T-cell (primary cell): ENCODE results near the gene LDLR. TPM values are rescaled to one million over a fixed set of nuclear protein-coding genes. Genes with fewer than 3 reads are reported as not detected.
A peak's percentile ranks its signal among the peaks of the same experiment; 100 is the strongest.
"Not testable (repeated sequence)": the region's sequence is repeated elsewhere in the genome, so short reads cannot be mapped to it uniquely, and the experiment has no call there.

Source experiments
- ATAC-seq, 4 experiments: fragments of 200-7000 bp in 3 of 4; fragments of 150-1000 bp in 1 of 4; cut with Tn5 transposase; replicated peaks in 1 of 4; 1 replicate in 3 of 4; 2 replicates in 1 of 4; pipeline ENCODE4 v1.10.0; 2021; ENCODE audit warnings: moderate library complexity in 3 of 4, mild to moderate bottlenecking in 2 of 4, moderate number of reproducible peaks in 1 of 4
- CTCF ChIA-PET, 2 donors: fragments of 300-600 bp; sonication (Branson Sonifier 250); formaldehyde crosslinking; loops; one replicate each; lab custom pipeline; 2022; ENCODE audit warnings: antibody characterized with exemption in 2 of 2; lab: Charles Lee
- POLR2A ChIA-PET, 2 donors: fragments of 300-600 bp; sonication (Branson Sonifier 250); formaldehyde crosslinking; loops; one replicate each; lab custom pipeline; 2022; ENCODE audit warnings: antibody characterized with exemption in 2 of 2; lab: Charles Lee
- DNase-seq, 35 experiments: peaks; one replicate each; pipeline versions ENCODE4 v3.0.0 to v3.0.0-alpha.2; 2013 to 2023
- H3K27ac ChIP-seq: one replicate; pipeline ENCODE4 v1.5.1; 2013; ENCODE audit warnings: low read length
- H3K27me3 ChIP-seq, 2 experiments: replicated peaks in 1 of 2; 1 replicate in 1 of 2; 2 replicates in 1 of 2; pipeline versions ENCODE4 v1.6.1 to v1.7.0; 2013; ENCODE audit warnings: low read length in 1 of 2, mixed read lengths in 1 of 2; ENCODE audit not compliant: control insufficient read depth in 2 of 2, insufficient read depth in 2 of 2; ENCODE audit errors: extremely low read depth in 1 of 2
- H3K36me3 ChIP-seq, 2 donors: 1 replicate in 1 of 2; 2 replicates in 1 of 2; pipeline versions ENCODE4 v1.6.1 to v1.7.0; 2013; ENCODE audit warnings: low read length in 1 of 2; ENCODE audit not compliant: control insufficient read depth in 2 of 2, insufficient read depth in 1 of 2; ENCODE audit errors: extremely low read depth in 1 of 2
- H3K4me1 ChIP-seq, 2 experiments: 1 replicate in 1 of 2; 2 replicates in 1 of 2; pipeline versions ENCODE4 v1.6.1 to v1.7.0; 2013; ENCODE audit warnings: low read length in 2 of 2, mixed read lengths in 1 of 2; ENCODE audit not compliant: insufficient read depth in 2 of 2, control insufficient read depth in 1 of 2; ENCODE audit errors: extremely low read depth in 1 of 2
- H3K4me3 ChIP-seq, 2 donors: 1 replicate in 1 of 2; 2 replicates in 1 of 2; pipeline versions ENCODE4 v1.5.1 to v1.7.0; 2013; ENCODE audit warnings: mild to moderate bottlenecking in 2 of 2, low read length in 1 of 2, moderate library complexity in 1 of 2; ENCODE audit not compliant: control insufficient read depth in 1 of 2; ENCODE audit errors: extremely low read depth in 1 of 2
- H3K9me3 ChIP-seq: 2 replicates; pipeline ENCODE4 v1.7.0; 2013
- H3K27ac Mint-ChIP-seq, 2 donors: one replicate each; pipeline ENCODE4 v1.8.0; 2020 to 2021; ENCODE audit warnings: mild to moderate bottlenecking in 2 of 2, mixed read lengths in 2 of 2
- H3K27me3 Mint-ChIP-seq, 2 donors: one replicate each; pipeline ENCODE4 v1.8.0; 2021 to 2022; ENCODE audit warnings: mixed read lengths in 2 of 2
- H3K36me3 Mint-ChIP-seq: one replicate; pipeline ENCODE4 v1.8.0; 2021; ENCODE audit warnings: mixed read lengths
- H3K4me1 Mint-ChIP-seq, 3 donors: one replicate each; pipeline ENCODE4 v1.8.0; 2020 to 2022; ENCODE audit warnings: mixed read lengths in 3 of 3, mild to moderate bottlenecking in 1 of 3
- H3K4me3 Mint-ChIP-seq, 3 donors: one replicate each; pipeline ENCODE4 v1.8.0; 2020 to 2022; ENCODE audit warnings: mild to moderate bottlenecking in 3 of 3, mixed read lengths in 3 of 3, moderate library complexity in 3 of 3
- H3K9me3 Mint-ChIP-seq, 3 donors: one replicate each; pipeline ENCODE4 v1.8.0; 2020 to 2022; ENCODE audit warnings: mixed read lengths in 3 of 3
- WGBS: methylation state at CpG from one replicate; pipeline ENCODE4 v1.1.5; 2013; ENCODE audit warnings: missing lambda C conversion rate; ENCODE audit not compliant: insufficient coverage; 5-methylcytosine and 5-hydroxymethylcytosine counted together
- total RNA-seq, 35 experiments: library from RNA in 6 of 35; stranded (reverse) in 6 of 35; fragments of 120-200 nt in 1 of 35; gene quantifications; one replicate each; pipeline versions ENCODE4 v1.2.1 to v1.2.4 and lab custom pipeline; 2013 to 2026

The LDLR gene
- total RNA-seq, 5 donors from 2014 or later (not counting 1 experiment from before 2014, with no cell fraction given) = 33.8 to 50.4 (median 42.0) TPM

DNA sequence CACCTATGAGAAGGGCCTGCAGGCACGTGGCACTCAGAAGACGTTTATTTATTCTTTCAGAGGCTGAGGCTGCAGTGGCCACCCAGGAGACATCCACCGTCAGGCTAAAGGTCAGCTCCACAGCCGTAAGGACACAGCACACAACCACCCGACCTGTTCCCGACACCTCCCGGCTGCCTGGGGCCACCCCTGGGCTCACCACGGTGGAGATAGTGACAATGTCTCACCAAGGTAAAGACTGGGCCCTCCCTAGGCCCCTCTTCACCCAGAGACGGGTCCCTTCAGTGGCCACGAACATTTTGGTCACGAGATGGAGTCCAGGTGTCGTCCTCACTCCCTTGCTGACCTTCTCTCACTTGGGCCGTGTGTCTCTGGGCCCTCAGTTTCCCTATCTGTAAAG is 33.9 kb downstream of the LDLR start:
- Mint-ChIP-seq H3K27ac (no peak overlapping the region), H3K4me3 (no peak overlapping the region), H3K9me3 (no peaks in the 10 kb centered on the region), H3K27me3 (no peaks in the 10 kb centered on the region), H3K4me1 (peaks cover 0 to 2% (median 0%) of the 10 kb centered on the region in 3 donors), H3K36me3 (peaks cover 26% of the 10 kb centered on the region)
- whole genome bisulfite sequencing = 95% methylated on average over 12 of the region's 13 CpGs
- no peaks in the 10 kb centered on the region for H3K27me3 ChIP-seq
- DNase-seq (no peak), ATAC-seq (no peak)
- H3K4me3 ChIP-seq = no peak overlapping the region
- H3K27ac ChIP-seq = no peak overlapping the region
- ChIA-PET CTCF (no interaction called here), POLR2A (interaction anchor here in 1 of 2 donors (0.6 kb wide), 1 partner anchor 13 kb away, joined by 3 read pairs; no protein-coding TSS in a partner anchor)
- H3K4me1 ChIP-seq = peaks cover 0 to 6% of the 10 kb centered on the region in 2 experiments
- H3K9me3 ChIP-seq = no peaks in the 10 kb centered on the region
- peaks cover 20 to 48% of the 10 kb centered on the region in 2 donors for H3K36me3 ChIP-seq

DNA sequence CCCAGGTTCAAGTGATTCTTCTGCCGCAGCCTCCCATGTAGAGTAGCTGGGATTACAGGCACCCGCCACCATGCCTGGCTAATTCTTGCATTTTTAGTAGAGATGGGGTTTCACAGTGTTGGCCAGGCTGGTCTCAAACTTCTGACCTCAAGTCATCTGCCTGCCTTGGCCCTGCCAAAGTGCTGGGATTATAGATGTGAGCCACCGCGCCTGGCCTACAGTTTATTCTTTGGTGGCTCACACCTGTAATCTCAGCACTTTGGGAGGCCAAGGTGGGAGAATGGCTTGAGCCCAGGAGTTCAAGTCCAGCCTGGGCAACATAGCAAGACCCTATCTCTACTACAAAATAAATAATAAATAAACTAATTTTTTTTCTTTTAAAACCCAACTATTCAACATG is 34.9 kb downstream of the LDLR start:
- H3K4me3 ChIP-seq, H3K27me3 Mint-ChIP-seq, H3K4me1 Mint-ChIP-seq, H3K4me3 Mint-ChIP-seq, POLR2A ChIA-PET, H3K4me1 ChIP-seq, DNase-seq, CTCF ChIA-PET, H3K9me3 ChIP-seq, H3K9me3 Mint-ChIP-seq, H3K27ac Mint-ChIP-seq, H3K27me3 ChIP-seq, H3K27ac ChIP-seq, ATAC-seq: not testable (repeated sequence)
- 100% methylated on average over 4 of the region's 4 CpGs for WGBS
- H3K36me3 Mint-ChIP-seq = peaks cover 22% of the 10 kb centered on the region
- H3K36me3 ChIP-seq = peaks cover 26 to 51% of the 10 kb centered on the region in 2 donors

DNA sequence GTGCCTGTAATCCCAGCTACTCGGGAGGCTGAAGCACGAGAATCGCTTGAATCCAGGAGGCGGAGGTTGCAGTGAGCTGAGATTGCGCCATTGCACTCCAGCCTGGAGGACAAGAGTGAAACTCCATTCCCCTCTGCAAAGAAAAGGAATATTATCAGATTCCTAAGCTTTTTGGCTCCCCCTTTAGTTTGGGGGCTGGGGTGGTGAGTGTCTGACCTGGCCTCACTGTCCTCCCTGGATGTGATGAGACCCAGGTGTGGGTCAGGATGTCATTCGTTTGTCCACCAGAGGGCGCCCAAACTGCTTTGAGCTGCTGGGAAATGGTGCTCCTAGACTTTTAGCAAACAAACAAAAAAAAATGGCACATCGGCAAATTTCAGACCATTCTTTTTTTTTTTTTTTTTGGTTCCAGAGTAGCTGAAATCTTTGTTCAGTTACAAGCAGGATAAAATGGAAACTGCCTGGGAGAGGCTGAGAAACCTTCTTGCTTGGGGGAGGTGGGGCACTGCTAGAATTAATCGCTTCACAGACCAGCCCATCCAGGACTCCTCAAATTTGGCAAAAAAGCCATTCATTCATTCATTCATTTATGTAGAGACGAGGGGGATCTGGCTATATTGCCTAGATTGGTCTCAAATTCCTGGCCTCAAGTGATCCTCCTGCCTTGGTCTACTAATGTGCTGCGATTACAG is 36.9 kb downstream of the LDLR start:
- Mint-ChIP-seq H3K36me3 (peaks cover 20% of the 10 kb centered on the region), H3K27ac (no peak overlapping the region), H3K27me3 (no peaks in the 10 kb centered on the region), H3K4me3 (no peak overlapping the region), H3K4me1 (peaks cover 0 to 4% (median 0%) of the 10 kb centered on the region in 3 donors), H3K9me3 (no peaks in the 10 kb centered on the region)
- ATAC-seq (peak; percentile 63 to 77 (median 74)), DNase-seq (peak; percentile 35 to 88 (median 71))
- ChIA-PET CTCF (interaction anchor here (0.5 to 2.3 kb wide), 14 partner anchors 8 to 1995 kb away, joined by 3 to 26 read pairs (median 4); partner anchors contain the start of gene LDLR (in 1 of the 2)), POLR2A (interaction anchor here (0.6 kb wide), 2 partner anchors 31 to 177 kb away, joined by 3 read pairs; no protein-coding TSS in a partner anchor)
- 100% methylated on average over 1 of the region's 11 CpGs for WGBS
- Histone ChIP-seq H3K4me3 (no peak overlapping the region), H3K27ac (no peak overlapping the region), H3K27me3 (no peaks in the 10 kb centered on the region), H3K4me1 (peaks cover 0 to 11% of the 10 kb centered on the region in 2 experiments), H3K9me3 (no peaks in the 10 kb centered on the region), H3K36me3 (peaks cover 26 to 49% of the 10 kb centered on the region in 2 donors)

DNA sequence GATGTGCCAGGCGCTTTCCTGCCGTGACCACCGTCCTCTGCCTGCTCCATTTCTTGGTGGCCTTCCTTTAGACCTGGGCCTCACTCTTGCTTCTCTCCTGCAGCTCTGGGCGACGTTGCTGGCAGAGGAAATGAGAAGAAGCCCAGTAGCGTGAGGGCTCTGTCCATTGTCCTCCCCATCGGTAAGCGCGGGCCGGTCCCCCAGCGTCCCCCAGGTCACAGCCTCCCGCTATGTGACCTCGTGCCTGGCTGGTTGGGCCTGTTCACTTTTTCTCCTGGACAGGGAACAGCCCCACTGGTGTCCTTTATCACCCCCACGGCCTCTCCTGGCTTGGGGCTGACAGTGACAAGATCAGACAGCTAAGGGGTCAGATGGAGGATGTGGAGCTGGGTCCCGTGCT is 38.6 kb downstream of the LDLR start:
- Histone ChIP-seq H3K4me3 (no peak overlapping the region), H3K4me1 (peaks cover 0 to 13% of the 10 kb centered on the region in 2 experiments), H3K9me3 (no peaks in the 10 kb centered on the region), H3K36me3 (peaks cover 26 to 55% of the 10 kb centered on the region in 2 donors), H3K27ac (no peak overlapping the region), H3K27me3 (no peaks in the 10 kb centered on the region)
- Mint-ChIP-seq H3K9me3 (no peaks in the 10 kb centered on the region), H3K27ac (no peak overlapping the region), H3K36me3 (peaks cover 29% of the 10 kb centered on the region), H3K4me1 (peaks cover 0 to 4% (median 0%) of the 10 kb centered on the region in 3 donors), H3K4me3 (no peak overlapping the region), H3K27me3 (no peaks in the 10 kb centered on the region)
- CTCF ChIA-PET = no interaction called here
- WGBS = 95% methylated on average over 13 of the region's 15 CpGs
- DNase-seq = no peak
- POLR2A ChIA-PET = no interaction called here
- no peak for ATAC-seq

DNA sequence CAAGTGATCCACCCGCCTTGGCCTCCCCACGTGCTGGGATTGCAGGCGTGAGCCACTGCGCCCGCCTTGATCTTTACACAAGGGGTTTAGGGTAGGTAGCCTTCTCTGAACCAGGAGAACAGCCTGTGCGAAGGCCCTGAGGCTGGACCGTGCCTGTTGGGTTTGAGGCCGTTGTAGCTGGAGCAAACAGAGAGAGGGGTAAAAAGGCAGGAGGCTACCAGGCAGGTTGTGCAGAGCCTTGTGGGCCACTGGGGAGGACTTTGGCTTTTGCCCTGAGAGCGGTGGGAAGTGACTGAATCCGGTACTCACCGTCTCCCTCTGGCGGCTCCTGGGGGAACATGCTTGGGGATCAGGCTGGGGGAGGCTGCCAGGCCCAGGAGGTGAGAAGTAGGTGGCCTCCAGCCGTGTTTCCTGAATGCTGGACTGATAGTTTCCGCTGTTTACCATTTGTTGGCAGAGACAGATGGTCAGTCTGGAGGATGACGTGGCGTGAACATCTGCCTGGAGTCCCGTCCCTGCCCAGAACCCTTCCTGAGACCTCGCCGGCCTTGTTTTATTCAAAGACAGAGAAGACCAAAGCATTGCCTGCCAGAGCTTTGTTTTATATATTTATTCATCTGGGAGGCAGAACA is 41.7 kb downstream of the LDLR start:
- Histone ChIP-seq H3K4me1 (peaks cover 0 to 12% of the 10 kb centered on the region in 2 experiments), H3K36me3 (peaks cover 14 to 42% of the 10 kb centered on the region in 2 donors), H3K27me3 (no peaks in the 10 kb centered on the region), H3K4me3 (no peak overlapping the region), H3K27ac (no peak overlapping the region), H3K9me3 (no peaks in the 10 kb centered on the region)
- DNase-seq (peak; percentile 33 to 81 (median 64)), ATAC-seq (peak; percentile 67 to 84 (median 74))
- H3K36me3 Mint-ChIP-seq = peaks cover 29% of the 10 kb centered on the region
- peak overlapping the region in 1 of 2 donors; percentile 71 for H3K27ac Mint-ChIP-seq
- ChIA-PET POLR2A (interaction anchor here in 1 of 2 donors (0.6 kb wide), 1 partner anchor 104 kb away, joined by 10 read pairs; no protein-coding TSS in a partner anchor), CTCF (interaction anchor here (0.6 to 2.1 kb wide), 3 partner anchors 36 to 218 kb away, joined by 3 to 10 read pairs (median 4); no protein-coding TSS in a partner anchor)
- no peaks in the 10 kb centered on the region for H3K9me3 Mint-ChIP-seq
- no peak overlapping the region for H3K4me3 Mint-ChIP-seq
- 72% methylated on average over 17 of the region's 19 CpGs for WGBS
- peaks cover 0 to 4% (median 0%) of the 10 kb centered on the region in 3 donors for H3K4me1 Mint-ChIP-seq
- no peaks in the 10 kb centered on the region for H3K27me3 Mint-ChIP-seq

DNA sequence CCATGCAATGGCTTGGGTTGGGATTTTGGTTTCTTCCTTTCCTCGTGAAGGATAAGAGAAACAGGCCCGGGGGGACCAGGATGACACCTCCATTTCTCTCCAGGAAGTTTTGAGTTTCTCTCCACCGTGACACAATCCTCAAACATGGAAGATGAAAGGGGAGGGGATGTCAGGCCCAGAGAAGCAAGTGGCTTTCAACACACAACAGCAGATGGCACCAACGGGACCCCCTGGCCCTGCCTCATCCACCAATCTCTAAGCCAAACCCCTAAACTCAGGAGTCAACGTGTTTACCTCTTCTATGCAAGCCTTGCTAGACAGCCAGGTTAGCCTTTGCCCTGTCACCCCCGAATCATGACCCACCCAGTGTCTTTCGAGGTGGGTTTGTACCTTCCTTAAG is 42.2 kb downstream of the LDLR start:
- no peak overlapping the region for H3K27ac Mint-ChIP-seq
- ChIA-PET CTCF (interaction anchor here in 1 of 2 donors (2.1 kb wide), 1 partner anchor 96 kb away, joined by 10 read pairs; no protein-coding TSS in a partner anchor), POLR2A (interaction anchor here in 1 of 2 donors (0.6 kb wide), 1 partner anchor 105 kb away, joined by 10 read pairs; no protein-coding TSS in a partner anchor)
- DNase-seq = no peak
- no peaks in the 10 kb centered on the region for H3K9me3 Mint-ChIP-seq
- 76% methylated on average over 4 of the region's 7 CpGs for WGBS
- Histone ChIP-seq H3K36me3 (peaks cover 14 to 39% of the 10 kb centered on the region in 2 donors), H3K9me3 (no peaks in the 10 kb centered on the region), H3K4me3 (no peak overlapping the region), H3K27ac (no peak overlapping the region), H3K27me3 (no peaks in the 10 kb centered on the region), H3K4me1 (peaks cover 0 to 8% of the 10 kb centered on the region in 2 experiments)
- H3K36me3 Mint-ChIP-seq = peaks cover 25% of the 10 kb centered on the region
- no peak overlapping the region for H3K4me3 Mint-ChIP-seq
- H3K27me3 Mint-ChIP-seq = no peaks in the 10 kb centered on the region
- H3K4me1 Mint-ChIP-seq = peaks cover 0 to 6% (median 0%) of the 10 kb centered on the region in 3 donors
- no peak for ATAC-seq
